HTERT RPE-1 (cell line): ENCODE results near the gene HYAL2.

ENCODE experiments used
- in situ Hi-C: fragments of 300-500 bp; cut with MboI; formaldehyde crosslinking; loops from 4 replicates; pipeline ENCODE4 v1.14.3; 2020; ENCODE audit warnings: low sequenced_read_pairs

Gene HYAL2, protein sequence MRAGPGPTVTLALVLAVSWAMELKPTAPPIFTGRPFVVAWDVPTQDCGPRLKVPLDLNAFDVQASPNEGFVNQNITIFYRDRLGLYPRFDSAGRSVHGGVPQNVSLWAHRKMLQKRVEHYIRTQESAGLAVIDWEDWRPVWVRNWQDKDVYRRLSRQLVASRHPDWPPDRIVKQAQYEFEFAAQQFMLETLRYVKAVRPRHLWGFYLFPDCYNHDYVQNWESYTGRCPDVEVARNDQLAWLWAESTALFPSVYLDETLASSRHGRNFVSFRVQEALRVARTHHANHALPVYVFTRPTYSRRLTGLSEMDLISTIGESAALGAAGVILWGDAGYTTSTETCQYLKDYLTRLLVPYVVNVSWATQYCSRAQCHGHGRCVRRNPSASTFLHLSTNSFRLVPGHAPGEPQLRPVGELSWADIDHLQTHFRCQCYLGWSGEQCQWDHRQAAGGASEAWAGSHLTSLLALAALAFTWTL

DNA sequence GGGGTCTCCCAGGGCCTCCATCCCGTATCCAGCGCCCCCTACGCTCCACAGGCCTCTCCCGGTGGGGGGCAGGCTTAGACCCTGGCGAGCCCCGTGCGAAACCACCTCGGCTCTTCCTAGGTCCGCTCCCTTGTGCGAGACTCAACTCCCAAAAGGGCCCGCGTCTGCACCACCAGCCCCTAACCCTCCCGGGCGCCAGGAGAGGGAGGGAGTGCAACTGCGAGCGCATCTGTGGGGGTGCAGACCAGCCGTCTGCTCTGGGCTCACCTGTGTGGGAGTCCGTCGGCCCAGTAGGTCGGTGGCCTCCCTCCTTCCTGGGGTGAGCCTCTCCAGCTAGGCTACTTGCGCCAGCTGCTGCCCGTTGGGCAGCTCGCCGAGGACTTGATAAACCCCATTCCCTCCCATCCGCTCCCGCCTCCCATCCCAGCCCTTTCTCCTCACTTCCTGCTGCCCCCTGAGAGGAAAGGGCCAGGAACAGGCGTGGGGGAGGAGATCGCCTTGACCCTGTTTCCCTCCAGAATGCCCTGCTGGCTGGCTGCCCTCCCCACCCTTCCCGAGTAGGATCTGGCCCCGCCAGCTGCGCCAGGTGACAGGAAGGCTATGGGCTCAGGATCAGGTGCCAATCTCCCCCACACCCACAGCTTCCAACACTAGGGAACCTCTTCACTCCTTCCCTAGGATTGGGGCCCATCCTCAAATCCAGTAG is at the start of gene HYAL2:
HYAL2 (minus strand) TSS at position 360 of the 706 bp plus-strand sequence. CDS start 2,256 bp downstream, outside the sequence.
- in situ Hi-C loops, result no loop called here

DNA sequence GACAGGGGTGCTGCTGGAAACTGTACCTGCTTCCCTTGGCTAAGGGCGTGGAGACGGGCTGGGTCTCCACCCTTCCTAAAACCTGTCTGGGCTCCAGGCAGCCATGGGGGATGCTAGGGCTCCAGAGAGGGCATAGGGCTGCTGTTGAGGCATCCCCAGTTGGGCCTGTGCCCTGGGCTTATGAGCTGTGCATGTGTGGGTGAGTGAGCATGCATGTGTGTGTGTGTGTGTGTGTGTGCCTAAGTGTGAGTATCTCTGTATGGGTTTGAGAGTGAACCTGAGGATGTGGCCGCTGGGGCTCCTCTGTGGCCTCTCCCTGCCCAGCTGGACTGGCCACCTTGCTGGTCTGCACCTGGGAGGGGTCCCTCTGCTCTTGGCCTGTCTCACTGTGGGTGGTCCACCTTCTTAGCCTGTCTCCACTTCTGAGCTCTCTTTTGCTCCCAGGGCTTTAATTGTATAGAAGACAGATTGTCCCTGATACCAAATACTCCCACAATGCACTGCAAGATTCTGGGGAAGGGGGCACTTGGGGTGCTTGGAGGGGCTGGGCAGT is 48.7 kb upstream of the HYAL2 start:
- in situ Hi-C loops, result no loop called here

DNA sequence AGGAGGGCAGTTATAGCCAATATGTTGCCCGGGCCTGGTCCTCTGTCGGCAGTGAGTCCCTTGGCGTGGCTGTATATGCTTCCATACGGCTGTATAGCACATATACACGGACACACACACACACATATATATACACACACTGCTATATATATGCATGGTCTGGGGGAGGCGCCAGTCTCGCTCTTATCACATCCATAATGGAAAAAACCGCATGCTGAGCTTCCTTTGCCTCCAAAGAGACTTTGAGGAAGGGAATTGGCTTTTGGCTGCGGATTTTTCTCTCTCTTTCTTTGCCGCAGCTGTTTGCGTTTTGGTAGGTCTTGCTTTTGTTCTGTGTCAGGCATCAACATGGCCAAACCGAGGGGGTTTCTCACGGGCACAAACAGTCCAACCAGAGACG is 48.0 kb upstream of the HYAL2 start:
- in situ Hi-C loops, result no loop called here

DNA sequence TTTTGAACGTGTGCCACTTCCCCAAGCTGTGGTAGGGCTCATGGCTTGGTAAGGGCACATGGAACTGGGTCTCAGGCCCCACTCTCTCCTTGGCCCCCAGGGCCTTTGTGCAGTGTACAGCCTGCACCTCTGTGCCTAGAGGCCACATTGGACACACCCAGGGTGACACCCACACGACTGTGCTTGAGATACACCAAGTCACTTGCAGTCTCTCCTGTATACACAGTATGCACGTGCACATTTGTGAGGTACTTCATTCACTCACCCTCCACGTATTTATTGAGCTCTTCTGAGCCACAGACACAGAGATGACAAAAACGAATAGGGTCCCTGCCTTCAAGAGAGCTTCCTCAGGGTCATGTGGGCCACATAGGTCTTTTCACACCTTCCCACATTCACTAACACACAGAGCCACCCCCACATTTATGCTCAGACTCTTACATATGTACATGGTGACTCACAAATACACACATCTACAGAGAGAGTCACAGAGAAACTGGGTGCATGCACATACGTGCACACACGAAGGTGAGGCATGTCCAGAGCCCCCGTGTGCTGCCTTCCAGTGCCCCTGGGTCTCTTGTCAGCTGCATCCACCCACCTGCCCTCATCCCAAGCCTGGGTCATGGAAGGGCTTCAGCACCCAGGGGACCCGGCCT is 46.6 kb upstream of the HYAL2 start:
- in situ Hi-C loops, result no loop called here

DNA sequence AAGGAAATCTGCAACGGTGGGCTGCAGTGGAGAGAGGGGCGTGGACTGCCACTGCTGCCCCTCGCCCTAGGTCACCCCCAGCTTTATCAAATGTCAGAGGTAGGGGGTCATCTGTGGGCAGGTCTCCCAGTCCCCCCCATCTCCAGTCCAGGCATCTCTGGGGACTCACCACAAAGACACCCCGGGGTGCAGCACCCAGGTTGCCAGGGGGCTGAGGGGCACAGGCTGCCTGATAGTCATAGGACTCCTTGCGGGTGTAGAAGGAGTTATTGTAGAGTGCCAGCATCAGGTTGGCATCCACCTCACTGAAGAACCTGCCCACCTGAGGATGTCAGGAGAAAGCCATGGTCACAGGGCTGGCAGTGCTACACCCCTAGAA is 43.3 kb upstream of the HYAL2 start:
- in situ Hi-C loops, result no loop called here

DNA sequence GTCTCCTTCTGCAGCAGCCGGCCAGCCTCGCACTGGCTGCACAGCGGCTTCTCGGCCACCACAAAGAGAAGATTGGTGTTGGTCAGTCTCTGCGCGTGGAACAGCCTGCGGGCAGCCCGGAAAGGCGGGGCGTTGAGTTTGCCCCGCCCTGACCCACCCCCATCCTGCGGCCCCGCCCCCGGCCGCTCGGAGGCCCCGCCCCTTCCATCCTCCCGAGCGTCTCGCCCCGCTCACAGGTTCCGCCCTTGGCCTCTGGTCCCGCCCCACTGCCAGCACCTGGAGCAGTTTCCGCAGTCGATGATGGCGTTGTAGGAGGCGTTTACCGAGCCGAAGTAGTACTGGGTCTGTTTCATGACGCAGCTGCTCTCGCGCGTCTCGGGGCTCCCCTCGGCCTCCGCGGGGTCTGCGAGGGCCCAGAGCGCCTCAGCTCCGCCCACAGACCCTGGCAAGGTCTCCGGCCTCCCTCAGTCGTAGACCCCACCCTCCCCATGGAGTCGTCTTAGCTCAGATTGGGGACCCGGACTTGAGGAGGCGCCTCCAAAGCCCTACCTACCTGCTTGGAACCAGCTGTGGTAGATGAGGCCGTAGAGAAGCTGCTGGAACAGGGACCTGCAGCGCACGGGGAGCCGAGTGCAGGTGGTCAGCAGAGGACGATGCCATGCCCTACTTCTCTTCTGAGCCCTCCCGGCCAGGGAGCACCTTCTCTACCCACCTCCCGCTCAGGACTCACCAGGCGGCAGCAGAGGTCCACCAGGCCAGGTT is 42.7 kb upstream of the HYAL2 start:
- in situ Hi-C loops, result no loop called here

DNA sequence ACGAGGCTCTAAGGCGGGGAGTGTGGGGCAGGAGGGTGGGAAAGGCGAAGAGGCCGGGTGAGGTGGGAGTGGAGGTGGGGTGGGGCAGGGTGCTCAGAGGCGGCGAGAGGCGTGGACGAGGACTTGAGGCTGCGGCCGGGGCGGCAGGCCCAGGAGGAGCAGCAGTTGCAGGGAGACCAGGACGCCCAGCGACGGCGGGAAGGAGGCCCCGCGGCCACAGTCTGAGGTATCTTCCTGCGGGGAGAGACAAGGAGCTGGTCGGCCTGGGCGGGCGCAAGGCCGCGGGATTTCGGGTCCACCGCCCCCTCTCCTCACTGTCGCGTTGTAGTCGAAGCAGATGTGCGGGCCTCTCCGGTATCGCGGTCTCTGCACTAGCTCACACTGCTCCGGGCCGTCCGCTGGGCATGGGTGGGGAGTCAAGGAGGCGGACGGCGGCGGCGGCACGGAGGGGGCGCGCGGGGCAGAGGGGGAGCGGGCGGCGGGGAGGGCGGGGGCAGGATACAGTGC is 42.1 kb upstream of the HYAL2 start:
- in situ Hi-C loops, result no loop called here

DNA sequence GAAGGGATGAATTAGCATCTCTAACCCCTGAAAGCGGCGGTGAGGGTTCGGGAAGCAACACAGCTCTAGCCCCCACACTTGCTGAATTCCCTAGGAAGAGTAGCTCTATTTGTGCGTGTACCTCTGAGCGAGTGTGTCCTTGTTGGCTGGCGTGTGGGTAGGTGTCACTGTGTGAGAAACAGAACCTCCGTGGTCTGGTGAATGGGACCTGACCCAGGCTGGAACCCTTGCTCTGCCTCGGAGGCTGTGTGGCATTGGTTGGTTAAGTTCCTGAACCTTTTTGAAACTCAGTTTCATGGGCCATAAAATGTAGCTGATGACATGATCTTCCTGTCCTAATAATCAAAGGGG is 37.2 kb upstream of the HYAL2 start:
- in situ Hi-C loops, result no loop called here

DNA sequence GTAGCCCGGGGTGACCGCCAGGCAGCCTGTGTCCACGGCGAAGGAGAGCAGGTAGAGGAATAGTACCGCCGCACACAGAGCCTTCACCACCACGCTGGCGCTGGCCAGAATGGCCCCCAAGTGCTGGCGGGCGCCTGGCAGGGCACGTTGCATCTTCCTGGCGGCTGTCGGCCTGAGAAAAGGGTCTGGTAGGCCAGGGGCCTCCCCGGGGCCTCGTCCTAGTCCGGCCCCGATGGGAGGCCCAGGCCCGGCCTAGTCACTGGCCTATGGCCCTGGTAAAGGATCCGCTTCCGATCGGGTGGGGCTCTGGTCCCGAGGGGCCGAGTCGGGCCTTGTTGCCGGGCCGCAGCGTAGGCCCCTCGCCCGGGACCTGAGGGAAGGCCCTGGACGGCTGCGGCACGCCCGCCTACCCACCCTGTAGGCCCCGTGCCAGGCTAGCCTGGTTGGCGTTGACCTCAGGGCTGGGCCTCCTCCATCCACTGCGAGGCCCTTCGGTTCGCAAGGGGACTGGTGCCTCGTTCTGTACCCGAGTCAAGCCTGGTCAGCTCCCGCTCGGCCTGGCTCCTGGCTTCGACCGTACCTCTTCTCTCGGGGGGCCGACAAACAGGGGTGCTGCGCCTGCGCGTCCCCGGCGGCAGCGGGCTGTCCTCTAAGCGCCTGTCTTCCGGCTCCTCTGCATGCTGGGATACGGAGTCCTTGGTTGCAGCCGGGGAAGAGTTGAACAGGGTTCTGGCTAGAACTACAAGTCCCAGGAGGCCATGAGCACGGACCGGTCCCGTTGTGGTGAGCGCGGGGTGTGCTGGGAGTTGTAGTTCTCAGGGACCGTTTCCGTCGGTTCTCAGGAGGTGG is 36.6 kb upstream of the HYAL2 start, which contains the start of gene TMEM115:
TMEM115 (minus strand) TSS at position 611 of the 849 bp plus-strand sequence; CDS start at position 153, 458 bp downstream.
- in situ Hi-C loops, result no loop called here

DNA sequence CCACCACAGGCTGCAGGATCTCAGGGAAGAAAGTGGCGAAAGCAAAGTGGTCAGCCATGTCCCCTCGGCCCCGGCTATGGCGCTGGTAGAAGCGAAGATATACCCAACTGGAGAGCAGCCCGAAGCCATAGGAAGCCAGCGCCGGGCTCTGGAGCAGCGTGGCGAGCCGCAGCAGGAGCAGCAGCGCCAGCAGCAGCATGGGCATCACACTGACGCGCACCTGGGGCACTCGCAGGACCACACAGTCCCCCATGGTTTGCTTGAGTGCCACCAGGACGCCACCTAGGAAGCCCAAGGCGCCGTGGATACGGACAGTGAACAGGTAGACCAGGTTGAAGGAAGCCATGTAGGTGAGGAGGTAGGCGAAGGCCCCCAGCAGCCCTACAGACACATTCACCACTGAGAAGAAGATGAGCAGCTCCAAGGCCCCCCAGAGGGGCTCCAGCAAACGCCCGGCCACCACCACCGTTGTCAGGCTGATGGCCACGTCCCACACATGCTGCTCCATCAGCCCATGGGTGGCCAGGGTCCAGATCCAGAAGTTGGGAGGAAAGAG is 35.9 kb upstream of the HYAL2 start:
- in situ Hi-C loops, result no loop called here

DNA sequence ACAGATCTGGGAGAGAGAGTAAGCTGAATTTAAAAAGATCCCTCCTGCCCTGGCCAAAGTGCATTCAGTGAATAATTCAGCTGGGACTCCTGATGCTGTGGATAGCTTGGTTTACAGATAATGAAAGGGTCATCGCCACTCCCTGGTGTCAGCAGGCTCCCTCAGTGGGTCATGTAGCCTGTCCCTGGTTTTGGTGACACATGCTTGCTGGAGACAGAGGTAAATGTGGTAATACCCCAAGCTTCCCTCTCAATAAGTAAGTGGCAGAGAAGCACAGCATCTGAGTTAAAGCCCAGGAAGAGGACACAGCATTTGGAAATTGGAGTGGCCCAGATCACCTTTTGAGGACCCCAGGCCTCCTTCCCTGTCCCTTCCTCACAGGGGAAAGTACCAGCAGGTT is 34.9 kb upstream of the HYAL2 start:
- in situ Hi-C loops, result no loop called here

DNA sequence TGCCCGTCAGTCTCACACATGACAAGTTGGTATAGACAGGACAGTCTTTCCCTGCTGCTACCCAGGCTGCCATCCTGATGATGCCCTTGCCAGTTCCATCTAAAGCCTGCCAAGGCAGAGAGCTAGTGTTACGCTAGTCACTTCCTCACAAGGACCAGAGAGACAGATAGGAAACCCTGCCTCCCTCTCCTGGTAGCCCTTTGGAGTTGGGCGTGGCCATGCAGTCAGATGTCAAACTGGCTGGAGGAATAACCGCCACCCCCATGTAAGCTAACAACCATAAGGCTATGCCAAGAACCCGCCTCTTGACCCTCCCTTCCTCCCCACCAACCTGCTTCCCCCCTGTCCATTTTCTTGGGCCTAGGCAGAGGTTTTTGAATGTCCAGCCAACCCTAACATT is 34.0 kb upstream of the HYAL2 start:
- in situ Hi-C loops, result no loop called here

DNA sequence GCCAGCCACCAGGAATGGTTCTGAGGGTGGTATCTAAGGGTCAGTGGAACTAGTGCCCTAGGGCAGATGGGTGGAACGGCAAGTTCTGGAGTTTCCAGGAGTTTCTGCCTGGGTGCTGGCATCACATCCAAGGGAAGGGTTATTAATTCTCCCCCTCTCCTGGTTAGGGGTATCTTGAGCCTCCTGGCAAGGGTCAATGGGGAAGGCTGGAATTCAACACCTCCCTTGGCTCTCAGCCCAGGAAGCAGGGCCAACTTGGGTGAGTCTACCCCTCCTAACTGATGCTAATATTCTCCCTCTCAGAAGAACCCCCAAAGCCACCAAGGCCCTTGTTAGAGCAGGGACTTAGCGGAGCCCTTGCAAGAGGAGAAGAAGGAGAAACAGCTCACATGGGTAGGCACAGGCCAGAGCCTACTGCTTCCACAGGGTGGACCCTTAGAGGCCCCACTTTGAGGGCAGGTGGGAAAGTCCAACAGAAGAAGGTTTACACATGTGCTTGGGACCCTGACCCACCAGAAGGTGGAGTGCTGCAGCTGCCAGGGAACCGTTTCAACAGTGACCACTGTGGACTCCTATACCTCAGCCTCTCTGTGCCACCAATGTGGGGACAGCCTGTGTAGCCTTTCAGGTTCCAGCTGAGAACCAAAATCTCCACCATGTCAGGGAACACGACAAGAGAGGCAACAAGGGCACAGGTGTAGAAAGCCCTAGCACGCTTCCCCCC is 33.4 kb upstream of the HYAL2 start:
- in situ Hi-C loops, result no loop called here

DNA sequence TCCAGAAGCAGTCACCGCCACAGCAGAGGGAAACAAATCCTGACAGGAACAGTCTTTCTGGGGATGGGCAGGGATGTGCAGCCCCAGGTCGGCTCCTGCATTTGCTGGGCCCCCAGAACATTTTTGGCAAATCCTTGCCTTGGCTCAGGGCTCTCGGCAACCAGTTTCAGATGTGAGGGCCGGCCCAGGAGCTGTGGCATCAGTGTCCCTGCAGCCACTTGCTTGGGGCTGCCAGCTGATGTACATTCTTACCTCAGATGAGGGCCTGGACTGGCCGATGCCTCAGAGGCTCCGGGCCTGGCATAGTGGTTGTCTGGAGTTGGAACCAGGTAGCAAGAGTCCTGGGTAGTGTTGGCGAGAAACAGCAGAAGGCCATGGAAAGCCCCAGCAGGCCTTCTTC is 32.3 kb upstream of the HYAL2 start:
- in situ Hi-C loops, result no loop called here

DNA sequence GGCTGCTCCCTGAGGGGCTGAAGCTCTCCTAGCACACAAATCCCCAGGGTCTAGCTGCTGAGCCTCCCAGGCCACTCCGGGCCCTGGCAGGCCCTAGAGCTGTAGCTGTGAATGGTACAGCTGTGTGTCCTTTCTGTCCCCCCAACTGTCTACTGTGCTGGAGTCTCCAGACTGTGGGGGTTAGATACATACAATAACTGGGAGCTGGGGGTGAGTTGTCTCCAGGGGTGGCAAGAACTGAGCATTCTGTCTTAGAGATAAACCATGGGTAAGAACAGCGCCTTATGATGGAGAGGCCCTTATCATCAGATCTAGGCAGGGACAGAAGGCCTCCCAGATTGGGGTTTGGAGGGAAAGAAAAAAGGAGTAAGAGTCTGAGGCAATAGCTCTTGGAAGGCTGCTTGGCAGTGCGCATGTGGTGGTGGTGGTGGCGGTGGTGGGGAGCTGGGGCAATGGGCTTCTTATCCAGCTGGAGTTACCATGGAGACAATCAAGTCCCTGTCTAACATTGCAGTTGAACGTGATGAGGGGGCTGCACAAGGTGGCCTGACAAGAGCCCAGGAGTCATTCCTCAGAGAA is 31.7 kb upstream of the HYAL2 start:
- in situ Hi-C loops, result no loop called here

DNA sequence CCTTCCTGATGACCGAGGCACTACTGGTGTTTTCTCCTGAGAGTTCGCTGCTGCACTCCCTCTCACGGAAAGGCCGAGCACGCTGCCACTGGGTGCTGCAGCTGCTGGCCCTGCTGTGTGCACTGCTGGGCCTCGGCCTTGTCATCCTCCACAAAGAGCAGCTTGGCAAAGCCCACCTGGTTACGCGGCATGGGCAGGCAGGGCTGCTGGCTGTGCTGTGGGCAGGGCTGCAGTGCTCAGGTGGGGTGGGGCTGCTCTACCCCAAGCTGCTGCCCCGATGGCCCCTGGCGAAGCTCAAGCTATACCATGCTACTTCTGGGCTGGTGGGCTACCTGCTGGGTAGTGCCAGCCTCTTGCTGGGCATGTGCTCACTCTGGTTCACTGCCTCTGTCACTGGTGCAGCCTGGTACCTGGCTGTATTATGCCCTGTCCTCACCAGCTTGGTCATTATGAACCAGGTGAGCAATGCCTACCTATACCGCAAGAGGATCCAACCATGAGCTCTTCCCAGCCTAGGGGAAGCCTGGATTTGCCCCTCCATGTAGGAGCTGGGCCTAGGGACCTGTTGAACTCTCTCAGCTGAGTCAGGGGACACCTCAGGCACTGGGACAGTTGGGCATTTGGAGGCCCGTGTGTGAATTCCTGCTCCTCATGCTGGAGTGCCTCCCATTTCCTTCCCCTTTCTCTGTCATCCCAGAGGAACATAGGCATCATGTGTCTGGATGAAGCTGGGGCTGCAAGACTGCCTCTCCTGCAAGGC is 30.9 kb upstream of the HYAL2 start:
- in situ Hi-C loops, result no loop called here

DNA sequence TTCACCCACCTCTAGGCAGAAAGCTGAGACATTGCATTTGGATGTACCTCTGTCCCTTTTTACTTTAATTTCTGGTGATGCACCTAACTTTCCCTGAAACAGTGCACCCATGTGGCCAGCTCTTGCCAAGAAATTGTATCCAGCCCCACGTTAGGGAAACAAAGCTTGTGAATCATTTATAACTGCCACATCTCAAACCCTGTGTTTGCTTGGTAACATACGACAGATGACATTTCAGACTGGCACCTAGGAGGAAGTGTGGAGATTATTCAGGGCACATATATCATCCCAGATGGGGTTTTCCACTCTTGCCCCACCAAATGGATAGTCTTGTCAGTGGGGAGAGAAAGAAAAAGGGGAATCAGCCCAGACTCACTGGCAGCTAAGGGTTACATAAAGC is 30.2 kb upstream of the HYAL2 start:
- in situ Hi-C loops, result no loop called here

DNA sequence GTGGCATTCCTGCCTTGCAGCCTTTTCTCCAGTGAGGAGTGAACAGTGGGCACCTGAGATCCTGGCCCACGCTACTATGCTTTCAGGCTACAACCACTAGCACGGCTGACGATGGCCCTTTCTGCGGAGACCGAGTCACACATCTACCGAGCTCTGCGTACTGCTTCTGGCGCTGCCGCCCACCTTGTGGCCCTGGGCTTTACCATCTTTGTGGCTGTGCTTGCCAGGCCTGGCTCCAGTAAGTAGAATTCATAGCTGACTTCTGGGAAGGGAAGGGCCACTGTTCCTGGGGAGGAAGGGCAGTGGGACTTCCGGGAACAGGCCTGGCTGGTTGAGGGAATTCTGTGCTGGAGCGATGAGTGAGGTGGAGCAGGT is 28.8 kb upstream of the HYAL2 start:
- in situ Hi-C loops, result no loop called here
